ENCODE results near the gene IL17REL. TPM values are rescaled to one million over a fixed set of nuclear protein-coding genes. Genes with fewer than 3 reads are reported as not detected.
A peak's percentile ranks its signal among the peaks of the same experiment; 100 is the strongest.

IL17REL gene
- total RNA-seq, 1 donor from 2014 or later, result not detected

DNA sequence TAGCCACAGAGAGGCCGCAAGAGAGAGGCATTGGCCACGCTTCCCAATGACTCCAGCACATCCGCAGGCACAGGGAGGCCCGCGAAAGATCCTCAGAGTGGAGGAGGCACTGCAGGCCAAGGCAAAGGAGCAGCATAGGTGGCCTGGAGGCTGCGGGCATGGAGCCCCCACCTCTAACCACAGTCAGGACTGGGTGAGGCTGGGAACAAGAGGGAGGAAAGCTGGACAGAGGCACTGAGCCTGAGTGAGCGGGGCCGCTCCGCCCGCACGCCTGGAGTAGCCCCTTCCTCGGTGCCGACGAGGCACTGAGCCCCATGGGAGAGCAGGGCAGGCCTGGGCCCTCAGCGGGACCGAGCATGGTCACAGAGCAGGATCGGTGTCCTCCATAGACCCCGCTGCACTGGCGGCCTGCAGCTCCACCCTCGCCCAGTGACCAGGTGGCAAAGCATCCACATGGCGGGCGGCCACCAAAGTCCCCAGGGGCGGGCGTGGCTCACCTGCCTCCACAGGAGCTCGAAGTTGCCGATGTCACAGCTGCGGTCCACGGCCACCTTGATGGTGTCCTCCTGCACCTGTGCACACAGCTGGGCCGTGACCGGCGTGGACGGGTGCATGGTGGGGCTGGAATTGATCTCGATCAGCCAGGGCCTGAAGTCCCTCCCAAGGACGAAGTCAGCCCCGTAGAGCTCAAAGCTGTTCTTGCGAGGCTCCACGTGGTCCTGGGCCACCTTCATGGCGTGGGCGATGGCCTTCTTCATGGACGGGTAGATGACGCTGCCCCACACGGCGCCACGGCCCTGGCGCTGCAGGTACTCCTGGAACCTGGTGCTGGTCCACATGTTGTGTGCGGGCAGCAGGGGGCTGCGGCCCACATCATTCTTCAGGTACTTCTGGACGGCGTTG is 18.9 kb upstream of the IL17REL start:
- intact Hi-C loops (cut with DNase I), result loop anchor here (5.0 to 10.0 kb wide), 2 partner anchors 39 to 267 kb away; no protein-coding TSS in a partner anchor
- DNase-seq (ENCODE audit: missing footprints) (peak; percentile 68), ATAC-seq (no peak)

DNA sequence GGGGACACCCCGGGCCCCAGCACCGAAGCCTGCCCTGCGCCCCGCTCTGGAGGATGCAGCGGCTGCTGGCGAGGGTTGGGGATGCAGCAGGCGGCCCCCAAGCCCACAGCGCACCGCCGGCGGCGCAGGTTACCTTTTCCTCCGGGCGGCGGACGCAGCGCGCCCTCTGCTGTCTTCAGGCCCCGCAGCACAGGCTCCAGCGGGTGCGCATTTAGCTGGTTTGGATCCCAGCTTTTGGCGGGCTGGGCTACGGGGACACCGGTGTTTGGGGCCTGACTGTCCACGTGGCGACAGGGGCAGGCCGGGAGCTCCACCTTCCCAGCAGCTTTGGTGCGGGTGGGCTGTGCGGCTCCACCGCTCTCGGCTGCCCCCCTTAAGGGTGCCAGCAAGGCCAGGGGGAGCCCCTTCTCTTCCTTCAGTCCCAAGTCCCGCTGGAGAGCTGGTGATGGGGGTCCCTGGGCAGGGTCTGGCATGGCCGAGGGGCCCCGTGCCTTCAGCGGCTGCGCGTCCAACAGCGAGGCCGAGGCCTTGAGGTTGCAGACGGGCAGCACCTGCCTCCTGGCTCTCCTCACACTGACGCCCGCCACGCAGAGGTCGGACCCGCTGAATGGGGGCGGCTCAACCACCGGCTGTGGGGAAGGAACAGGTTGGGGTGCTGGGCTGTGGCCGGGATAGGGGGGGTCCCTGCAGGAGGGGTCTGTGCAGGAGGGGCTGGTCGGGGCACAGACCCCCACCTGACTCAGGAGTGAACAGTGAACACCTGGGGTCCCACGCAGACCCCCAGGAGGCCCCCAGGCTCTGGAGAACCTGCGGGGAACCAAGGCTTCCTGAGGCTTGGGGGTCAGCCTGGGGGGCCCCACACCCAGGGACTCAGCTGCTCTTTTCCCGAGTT is 18.0 kb upstream of the IL17REL start:
- intact Hi-C loops (cut with DNase I), result loop anchor here (1.0 to 10.0 kb wide), 3 partner anchors 38 to 266 kb away; no protein-coding TSS in a partner anchor
- DNase-seq (ENCODE audit: missing footprints) (peak; percentile 90), ATAC-seq (peak; percentile 83)

DNA sequence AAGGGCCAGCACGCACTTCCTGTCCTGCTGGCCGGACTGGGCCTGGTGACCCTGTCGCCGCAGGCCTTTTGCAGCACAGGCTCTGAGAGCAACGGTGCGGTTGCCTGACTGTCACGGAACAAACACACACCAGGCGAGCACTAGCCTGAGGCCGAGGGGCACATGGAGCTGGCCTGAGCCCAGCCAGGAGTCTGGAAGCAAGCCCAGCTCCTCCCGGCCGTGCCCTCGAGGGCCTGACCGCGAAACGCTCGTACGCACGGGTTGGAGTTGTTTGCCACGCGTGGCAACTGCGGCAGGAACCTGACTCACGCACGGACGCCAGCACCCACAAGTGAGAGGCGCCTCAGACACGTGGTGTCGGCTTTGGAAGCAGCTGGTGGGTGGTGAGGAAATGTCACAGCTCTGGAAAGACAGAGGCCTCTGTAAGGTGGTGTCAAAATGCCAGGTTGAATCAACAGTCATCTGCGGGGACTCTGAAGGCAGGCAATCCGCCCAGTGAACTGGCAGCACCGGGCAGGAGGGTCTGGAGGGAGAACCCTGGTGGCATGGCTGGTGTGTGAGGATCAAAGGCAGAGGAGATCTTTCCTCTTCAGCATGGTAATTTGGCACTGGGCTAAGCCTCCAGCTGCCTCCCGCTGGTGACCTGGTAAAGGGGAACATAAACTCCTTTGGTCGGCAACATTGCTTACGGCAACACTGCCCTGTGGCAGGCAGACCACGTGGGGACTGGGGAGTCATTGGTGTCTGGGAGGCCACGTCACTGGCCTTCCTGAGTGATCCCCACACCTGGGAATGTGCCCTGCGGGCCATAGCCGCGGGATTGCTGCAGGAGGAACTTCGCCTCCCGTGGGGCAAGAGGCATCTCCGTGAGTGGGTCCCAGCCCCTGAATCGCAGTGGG is 15.3 kb upstream of the IL17REL start:
- ATAC-seq, result no peak
- DNase-seq (ENCODE audit: missing footprints), result no peak

DNA sequence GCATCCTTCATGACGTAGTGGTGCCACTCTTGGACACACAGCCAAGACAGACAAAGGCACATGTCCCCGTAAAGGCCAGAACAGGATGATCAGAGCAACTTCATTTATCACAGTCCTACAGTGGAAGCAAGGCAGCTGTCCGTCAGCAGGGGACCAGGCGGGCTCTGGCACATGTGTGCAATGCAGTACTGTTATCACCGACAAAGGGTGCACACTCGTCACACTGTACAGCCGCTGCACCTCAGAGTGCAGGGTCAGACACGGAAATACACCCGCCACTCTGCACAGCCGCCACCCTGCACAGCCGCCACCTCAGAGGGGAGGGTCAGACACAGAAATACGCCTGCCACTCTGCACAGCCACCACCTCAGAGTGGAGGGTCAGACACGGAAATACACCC is 13.4 kb upstream of the IL17REL start:
- DNase-seq (ENCODE audit: missing footprints) (no peak), ATAC-seq (no peak)
- intact Hi-C loops (cut with DNase I), result no loop called here

More for the DNA sequence above, 15.3 kb upstream of the IL17REL start:
- intact Hi-C loops (cut with DNase I), result no loop called here

DNA sequence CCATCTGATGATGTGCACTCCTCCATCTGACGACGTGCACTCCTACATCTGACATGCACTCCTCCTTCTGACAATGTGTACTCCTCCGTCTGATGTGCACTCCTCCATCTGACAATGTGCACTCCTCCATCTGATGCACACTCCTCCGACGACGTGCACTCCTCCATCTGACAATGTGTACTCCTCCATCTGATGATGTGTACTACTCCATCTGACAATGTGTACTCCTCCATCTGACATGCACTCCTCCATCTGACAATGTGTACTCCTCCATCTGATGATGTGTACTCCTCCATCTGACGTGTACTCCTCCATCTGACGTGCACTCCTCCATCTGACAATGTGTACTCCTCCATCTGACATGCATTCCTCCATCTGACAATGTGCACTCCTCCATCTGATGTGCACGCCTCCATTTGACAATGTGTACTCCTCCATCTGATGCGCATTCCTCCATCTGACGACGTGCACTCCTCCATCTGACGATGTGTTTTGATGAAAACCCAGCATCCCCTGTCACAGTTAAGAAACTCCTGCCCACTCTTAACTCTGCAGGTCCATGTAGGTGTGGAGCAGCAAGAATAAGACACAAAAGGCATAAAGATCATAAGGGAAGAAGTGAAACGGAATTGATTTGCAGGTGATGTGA is 9.7 kb upstream of the IL17REL start:
- ATAC-seq, result no peak
- intact Hi-C loops (cut with DNase I), result no loop called here
- no peak for DNase-seq (ENCODE audit: missing footprints)

DNA sequence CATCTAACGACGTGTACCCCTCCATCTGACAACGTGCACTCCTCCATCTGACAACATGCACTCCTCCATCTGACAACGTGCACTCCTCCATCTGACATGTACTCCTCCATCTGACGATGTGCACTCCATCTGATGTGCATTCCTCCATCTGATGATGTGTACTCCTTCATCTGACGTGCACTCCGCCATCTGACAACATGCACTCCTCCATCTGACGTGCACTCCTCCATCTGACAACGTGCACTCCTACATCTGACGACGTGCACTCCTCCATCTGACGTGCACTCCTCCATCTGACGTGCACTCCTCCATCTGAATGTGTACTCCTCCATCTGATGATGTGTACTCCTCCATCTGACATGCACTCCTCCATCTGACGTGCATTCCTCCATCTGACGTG is 8.0 kb upstream of the IL17REL start:
- DNase-seq (ENCODE audit: missing footprints) (no peak), ATAC-seq (no peak)
- intact Hi-C loops (cut with DNase I), result no loop called here

DNA sequence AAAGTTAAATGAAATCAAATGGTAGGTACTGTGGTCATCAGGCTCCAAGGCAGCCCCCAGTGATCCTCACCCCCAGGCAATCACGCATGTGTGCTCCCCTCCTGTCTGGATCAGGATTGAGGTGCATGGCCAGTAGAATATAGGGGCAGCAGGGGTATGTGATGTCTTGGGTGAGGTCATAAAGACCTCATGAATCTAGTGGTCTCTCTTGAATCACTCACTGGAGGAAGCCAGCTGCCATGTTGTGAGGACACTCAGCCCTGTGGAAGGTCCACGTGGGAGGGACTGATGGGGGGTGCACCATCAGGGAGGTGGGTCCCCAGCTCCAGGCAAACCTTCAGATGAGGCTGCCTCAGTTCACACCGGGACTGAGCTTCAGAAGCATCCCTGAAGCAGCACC is 6.8 kb upstream of the IL17REL start:
- DNase-seq (ENCODE audit: missing footprints) (no peak), ATAC-seq (no peak)
- intact Hi-C loops (cut with DNase I), result no loop called here

DNA sequence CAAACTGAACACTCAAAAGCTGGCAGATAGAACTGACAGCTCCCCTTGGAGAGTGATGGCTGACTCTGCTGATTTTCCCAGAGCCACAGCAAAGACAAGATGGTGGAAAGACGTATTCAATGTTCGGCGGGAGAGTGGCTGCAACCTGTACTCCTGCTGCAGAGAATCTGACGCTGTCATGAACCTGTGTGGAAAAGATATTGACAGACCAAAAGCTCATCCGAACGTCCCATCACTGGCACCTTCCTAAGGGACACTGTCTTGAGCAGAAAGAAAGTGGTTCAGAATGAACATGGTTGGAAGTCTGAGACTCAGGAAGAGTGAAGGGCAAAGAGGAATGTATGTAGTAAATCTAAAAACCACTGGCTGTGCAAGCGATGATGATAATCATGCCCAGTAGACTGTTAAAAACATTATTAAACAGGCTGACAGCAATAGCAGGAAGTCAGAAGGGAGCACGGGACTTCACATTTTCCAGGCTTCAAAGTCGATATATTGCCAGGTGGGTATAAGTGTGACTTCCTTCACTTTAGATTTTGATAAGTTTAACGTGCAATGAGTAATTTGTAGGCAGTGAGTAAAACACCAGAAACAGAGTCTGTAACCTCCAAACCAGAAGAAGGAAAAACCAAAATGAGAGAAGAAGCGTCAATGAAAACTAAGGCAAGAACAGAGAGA is 6.2 kb upstream of the IL17REL start:
- intact Hi-C loops (cut with DNase I), result no loop called here
- ATAC-seq, result no peak
- DNase-seq (ENCODE audit: missing footprints), result no peak

DNA sequence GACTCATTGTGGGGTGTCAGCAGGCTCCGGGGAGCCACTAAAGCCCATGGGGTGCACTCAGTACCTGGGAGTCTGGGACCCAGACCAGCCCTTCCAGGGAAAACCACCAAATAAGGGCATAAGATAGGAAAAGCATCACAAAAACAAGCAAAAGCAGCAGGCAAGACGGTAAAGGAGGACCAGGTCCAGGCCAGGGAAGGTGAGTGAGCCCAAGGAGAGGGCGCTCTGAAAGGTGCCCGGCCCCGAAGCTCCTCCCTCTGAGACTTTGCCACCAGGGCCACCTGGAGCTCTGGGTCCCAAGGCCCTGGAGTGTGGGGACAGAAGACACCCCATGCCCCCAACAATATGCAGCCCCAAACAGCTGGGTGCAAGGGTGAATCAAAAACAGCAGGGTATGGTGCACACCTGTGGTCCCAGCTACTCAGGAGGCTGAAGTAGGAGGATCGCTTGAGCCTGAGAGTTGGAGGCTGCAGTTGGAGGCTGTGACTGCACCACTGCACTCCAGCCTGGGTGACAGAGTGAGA is 5.2 kb upstream of the IL17REL start:
- ATAC-seq, result no peak
- intact Hi-C loops (cut with DNase I), result no loop called here
- no peak for DNase-seq (ENCODE audit: missing footprints)

DNA sequence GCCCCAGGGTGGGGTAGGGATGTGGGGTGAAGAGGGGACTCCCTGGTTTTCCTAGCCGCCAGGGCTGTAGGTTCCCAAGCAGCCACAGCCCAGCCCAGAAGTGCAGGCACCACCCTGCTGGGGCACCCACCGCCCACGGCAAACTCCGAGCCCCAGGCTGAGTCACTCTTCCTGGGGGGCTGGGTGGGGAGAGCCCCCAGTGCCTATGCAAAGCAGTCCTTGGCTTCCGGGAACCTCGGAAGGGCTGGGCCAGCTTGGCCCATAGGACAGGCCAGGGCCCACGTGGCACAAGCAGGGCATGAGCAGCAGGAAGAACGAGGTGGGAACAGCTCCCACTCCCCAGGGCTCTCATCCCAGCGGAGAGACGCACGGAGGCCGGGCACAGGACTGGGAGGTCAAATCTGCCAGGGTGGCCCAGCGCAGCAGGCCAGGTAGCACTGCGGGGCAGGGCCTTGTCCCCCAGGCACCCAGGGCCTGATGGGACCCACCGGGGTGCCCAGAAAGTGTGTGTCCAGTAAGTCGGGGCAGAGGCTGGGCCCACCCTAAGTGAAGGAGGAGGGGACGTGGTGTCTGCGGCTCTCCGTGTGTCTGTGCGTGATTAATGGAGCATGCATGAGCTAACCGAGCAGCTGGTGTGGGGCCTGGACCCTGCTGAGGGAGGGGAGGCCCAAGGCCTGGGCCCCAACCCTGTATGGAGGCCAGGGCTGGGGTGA is 4.6 kb upstream of the IL17REL start:
- intact Hi-C loops (cut with DNase I), result no loop called here
- ATAC-seq (no peak), DNase-seq (ENCODE audit: missing footprints) (no peak)

DNA sequence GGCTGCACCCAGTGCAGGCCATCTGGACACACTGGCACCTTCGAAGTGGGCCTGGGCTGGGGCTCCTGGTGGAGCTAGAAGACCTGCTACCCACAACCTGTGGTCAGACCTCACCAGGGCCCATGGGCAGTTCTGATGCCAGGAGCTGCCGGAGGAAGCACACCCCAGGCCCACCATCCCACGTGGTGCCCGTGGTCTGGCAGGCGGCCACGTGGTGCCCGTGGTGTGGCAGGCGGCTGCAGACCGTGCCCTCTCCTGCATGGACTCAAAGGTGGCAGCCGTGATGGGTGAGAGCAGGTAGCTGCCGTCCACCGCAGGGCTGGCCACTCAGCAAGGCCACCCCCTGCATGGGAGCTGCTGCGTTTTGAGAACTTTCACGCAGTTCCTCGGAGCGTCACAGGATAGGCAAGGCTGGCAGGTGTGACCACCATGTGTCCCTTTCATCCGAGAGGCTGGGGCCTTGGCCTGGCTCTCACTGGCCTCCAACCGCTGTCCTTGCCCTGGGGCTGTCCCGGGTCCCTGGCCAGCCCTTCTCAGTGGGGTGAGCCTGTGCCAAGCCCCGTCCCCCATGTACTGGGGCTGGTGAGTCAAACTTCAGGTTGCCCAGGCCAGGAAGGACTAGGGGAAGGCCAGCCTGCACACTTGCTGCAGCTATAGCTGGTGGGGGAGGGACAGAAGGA is 3.9 kb upstream of the IL17REL start:
- no peak for ATAC-seq

DNA sequence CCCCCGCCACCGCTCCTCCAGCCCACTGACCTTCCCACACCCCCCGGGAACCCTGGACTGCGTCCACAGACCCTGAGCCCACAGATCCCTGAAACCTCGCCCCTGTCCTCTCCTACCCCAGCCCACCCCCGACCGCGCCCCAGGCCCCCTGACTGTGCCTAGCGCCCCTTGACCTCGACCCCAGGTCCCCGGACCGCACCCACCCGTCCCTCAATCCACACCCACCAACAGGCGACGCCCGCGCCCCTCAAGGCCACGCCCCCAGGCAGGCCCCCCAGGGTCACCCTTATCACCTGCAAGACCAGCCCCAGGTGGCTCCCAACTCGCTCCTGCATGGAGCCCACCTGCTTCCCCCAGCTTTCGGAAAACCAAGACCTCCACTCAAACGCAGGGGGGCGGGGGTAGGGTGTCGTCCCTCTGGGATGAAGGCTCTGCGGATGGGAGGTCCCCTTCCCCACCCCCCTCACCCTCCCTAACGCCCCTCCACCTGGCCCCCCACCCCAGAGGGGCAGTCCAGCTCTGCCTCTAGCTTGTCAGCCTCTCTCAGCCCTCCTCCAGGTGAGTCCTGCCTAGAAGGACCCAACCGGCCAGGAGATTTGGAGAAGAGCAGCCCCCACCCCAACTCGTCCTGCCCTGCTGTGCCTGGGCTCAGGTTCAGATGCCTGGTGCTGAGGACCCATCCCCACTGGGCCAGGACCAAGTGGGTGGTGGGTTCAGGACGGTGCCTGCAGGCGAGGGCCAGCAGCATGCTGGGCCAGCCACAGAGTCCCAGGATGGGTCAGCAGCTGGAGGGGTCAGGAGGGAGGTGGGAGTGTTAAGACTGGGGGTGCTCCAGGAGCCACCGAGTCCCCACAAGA is 3.1 kb upstream of the IL17REL start:
- DNase-seq (ENCODE audit: missing footprints) (no peak), ATAC-seq (no peak)
- intact Hi-C loops (cut with DNase I), result no loop called here

More for the DNA sequence above, 3.9 kb upstream of the IL17REL start:
- no peak for DNase-seq (ENCODE audit: missing footprints)
- intact Hi-C loops (cut with DNase I), result no loop called here

DNA sequence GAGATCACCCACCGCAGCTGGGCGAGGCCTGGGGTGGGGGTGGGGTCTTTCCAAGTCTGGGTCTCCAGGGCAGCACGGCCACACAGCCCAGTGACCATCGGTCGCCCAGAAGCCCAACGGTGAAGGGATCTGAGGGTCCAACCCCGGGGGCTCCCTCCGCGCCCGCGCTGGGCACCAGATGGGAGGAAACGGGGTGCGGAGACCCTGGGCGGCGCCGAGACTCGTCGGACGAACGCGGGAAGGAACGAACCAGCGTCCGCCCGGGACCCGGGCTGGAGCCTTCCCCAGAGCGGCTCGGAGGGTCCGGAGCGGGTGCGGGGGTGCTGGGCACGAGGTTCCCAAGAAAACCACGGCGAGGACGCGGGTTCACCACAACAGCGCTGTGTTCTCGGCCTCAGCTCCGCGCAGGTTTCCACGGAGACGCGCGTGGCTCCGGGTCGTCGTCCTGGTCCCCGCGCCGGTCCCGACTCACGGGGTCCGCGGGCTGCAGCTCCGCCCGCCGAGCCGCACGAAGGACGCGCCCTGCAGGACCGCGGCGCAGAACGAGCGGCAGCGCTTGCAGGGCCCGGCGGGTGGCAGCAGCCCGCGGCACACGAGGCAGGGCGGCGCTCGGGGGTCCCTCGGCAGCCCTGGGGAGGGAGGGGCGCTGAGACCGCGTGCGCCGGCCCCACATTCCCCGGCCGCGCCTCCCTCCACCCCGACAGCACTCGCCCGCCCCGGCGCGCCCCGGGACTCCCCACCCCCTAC is 2.3 kb upstream of the IL17REL start:
- ATAC-seq, result no peak
- intact Hi-C loops (cut with DNase I), result no loop called here
- no peak for DNase-seq (ENCODE audit: missing footprints)

DNA sequence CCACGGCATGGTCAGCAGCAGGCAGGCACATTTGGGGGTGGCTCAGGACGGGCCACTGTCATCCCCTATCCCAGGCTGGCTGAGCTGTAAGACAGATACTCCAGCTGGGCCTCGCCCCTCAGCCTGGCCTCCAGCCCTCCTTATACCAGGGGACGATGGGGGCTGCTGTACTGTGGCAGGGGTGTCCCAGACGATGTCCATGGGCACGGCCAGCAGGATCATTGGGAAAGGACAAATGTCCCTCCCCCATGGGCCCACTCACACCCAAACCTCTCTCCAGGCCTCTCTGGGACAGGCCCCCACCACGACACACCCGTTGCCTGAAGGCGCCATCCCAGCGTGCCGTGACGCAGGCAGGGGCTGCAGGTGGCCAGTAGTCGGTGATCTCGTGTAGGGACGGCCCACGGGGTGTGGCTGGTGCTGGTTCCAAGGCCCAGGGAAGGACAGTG is 1.5 kb upstream of the IL17REL start:
- DNase-seq (ENCODE audit: missing footprints) (no peak), ATAC-seq (no peak)
- intact Hi-C loops (cut with DNase I), result no loop called here
